ENCODE results near the gene PIK3CB. TPM values are rescaled to one million over a fixed set of nuclear protein-coding genes. Genes with fewer than 3 reads are reported as not detected.

Gene PIK3CB
- total RNA-seq, 1 experiment from 2014 or later: 8.3 TPM

DNA sequence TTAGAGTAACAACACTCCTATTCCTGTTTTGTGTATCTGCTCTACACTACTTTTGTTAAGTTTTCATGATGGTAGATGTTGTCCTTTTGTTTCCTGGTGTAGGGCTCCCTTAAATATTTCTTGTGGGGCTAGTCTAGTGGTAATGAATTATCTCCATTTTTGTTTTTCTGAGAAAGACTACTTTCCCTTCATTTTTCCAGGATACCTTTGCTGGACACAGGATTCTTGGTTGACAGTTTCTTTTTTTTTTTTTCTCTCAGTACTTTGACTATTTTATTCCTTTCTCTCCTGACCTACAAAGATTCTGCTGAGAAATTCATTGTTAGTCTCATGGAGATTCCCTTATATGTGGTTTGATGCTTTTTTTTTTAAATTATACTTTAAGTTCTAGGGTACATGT, 188.2 kb downstream of the PIK3CB start:
- Histone ChIP-seq H3K27ac (ENCODE audit: low read length) (no peak overlapping the region), H3K4me1 (ENCODE audit: insufficient read depth, low read length) (no peaks in the 10 kb centered on the region), H2AFZ (ENCODE audit: low read length) (no peak overlapping the region), H3K79me2 (ENCODE audit: low read length) (no peaks in the 10 kb centered on the region), H3K9me2 (replicated peaks; ENCODE audit: low read length) (no peaks in the 10 kb centered on the region), H3K4me2 (ENCODE audit: low read length) (no peak overlapping the region), H3K4me3 (ENCODE audit: low read length) (no peak overlapping the region), H3K36me3 (ENCODE audit: low read depth, low read length) (peaks cover 13% of the 10 kb centered on the region), H4K20me1 (ENCODE audit: low read length) (no peaks in the 10 kb centered on the region), H3K9ac (ENCODE audit: low read length) (no peak overlapping the region), H3K27me3 (ENCODE audit: low read length) (no peaks in the 10 kb centered on the region), H3K9me3 (ENCODE audit: low read length) (no peaks in the 10 kb centered on the region), H3F3A (ENCODE audit: low read length, unreplicated experiment) (no peaks in the 10 kb centered on the region)
- ATAC-seq (no peak), DNase-seq (no peak)
- intact Hi-C loops (cut with micrococcal nuclease): no loop called here
- BruUV-seq (replicated peaks): no TSS peak
- TF ChIP-seq EZH2phosphoT487 (IDR thresholded peaks at IDR 0.05; ENCODE audit: borderline replicate concordance, low read length): no peak
- ChIA-PET CTCF (no interaction called here), POLR2A (ENCODE audit: unreplicated experiment) (no interaction called here)

- no peaks in the 10 kb centered on the region for H3F3A ChIP-seq (ENCODE audit: low read length, unreplicated experiment)
- no peaks in the 10 kb centered on the region for H3K79me2 ChIP-seq (ENCODE audit: low read length)
- H4K20me1 ChIP-seq (ENCODE audit: low read length): no peaks in the 10 kb centered on the region
- no peak for DNase-seq
- no TSS peak for BruUV-seq (replicated peaks)
- no peak overlapping the region for H3K4me3 ChIP-seq (ENCODE audit: low read length)
- no peak overlapping the region for H2AFZ ChIP-seq (ENCODE audit: low read length)
- intact Hi-C loops (cut with micrococcal nuclease): no loop called here
- POLR2A ChIA-PET (ENCODE audit: unreplicated experiment): no interaction called here
- no peak overlapping the region for H3K27ac ChIP-seq (ENCODE audit: low read length)
- TF ChIP-seq EZH2phosphoT487 (IDR thresholded peaks at IDR 0.05; ENCODE audit: borderline replicate concordance, low read length) (no peak), EZH2 (IDR thresholded peaks at IDR 0.05; ENCODE audit: low read length, unreplicated experiment) (no peak)
- TF ChIP-seq, protein P1, sequence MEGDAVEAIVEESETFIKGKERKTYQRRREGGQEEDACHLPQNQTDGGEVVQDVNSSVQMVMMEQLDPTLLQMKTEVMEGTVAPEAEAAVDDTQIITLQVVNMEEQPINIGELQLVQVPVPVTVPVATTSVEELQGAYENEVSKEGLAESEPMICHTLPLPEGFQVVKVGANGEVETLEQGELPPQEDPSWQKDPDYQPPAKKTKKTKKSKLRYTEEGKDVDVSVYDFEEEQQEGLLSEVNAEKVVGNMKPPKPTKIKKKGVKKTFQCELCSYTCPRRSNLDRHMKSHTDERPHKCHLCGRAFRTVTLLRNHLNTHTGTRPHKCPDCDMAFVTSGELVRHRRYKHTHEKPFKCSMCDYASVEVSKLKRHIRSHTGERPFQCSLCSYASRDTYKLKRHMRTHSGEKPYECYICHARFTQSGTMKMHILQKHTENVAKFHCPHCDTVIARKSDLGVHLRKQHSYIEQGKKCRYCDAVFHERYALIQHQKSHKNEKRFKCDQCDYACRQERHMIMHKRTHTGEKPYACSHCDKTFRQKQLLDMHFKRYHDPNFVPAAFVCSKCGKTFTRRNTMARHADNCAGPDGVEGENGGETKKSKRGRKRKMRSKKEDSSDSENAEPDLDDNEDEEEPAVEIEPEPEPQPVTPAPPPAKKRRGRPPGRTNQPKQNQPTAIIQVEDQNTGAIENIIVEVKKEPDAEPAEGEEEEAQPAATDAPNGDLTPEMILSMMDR (conservative IDR thresholded peaks at IDR 0.05; ENCODE audit: low read depth, low read length): no peak
- no peaks in the 10 kb centered on the region for H3K4me1 ChIP-seq (ENCODE audit: insufficient read depth, low read length)
- no peaks in the 10 kb centered on the region for H3K9me2 ChIP-seq (replicated peaks; ENCODE audit: low read length)
- H3K9me3 ChIP-seq (ENCODE audit: low read length): no peaks in the 10 kb centered on the region
- H3K4me2 ChIP-seq (ENCODE audit: low read length): no peak overlapping the region
- CTCF ChIA-PET: no interaction called here
- no peaks in the 10 kb centered on the region for H3K27me3 ChIP-seq (ENCODE audit: low read length)
- ATAC-seq: no peak
- H3K36me3 ChIP-seq (ENCODE audit: low read depth, low read length): peaks cover 13% of the 10 kb centered on the region
- no peak overlapping the region for H3K9ac ChIP-seq (ENCODE audit: low read length)
Observed at GRCh38 chr3:138646008-138646407, 188.7 kb downstream of the PIK3CB start.

DNA sequence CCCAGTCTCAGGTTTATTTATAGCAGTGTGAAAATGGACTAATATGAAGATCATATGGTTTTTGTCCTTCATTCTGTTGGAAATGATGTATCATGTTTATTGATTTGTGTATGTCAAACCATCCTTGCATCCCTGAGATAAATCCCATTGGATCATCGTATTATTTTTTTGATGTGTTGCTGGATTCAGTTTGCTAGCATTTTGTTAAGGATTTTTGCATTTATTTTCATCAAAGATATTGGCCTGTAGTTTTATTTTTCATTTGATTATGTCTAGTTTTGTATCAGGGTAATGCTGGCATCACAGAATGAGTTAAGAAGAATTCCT, 191.8 kb downstream of the PIK3CB start:
- H3K9me2 ChIP-seq (replicated peaks; ENCODE audit: low read length): no peaks in the 10 kb centered on the region
- H3K4me3 ChIP-seq (ENCODE audit: low read length): no peak overlapping the region
- no TSS peak for BruUV-seq (replicated peaks)
- H3K4me1 ChIP-seq (ENCODE audit: insufficient read depth, low read length): no peaks in the 10 kb centered on the region
- no peak for ATAC-seq
- no peak for DNase-seq
- no peak overlapping the region for H2AFZ ChIP-seq (ENCODE audit: low read length)
- no peak overlapping the region for H3K9ac ChIP-seq (ENCODE audit: low read length)
- H3K4me2 ChIP-seq (ENCODE audit: low read length): no peak overlapping the region
- TF ChIP-seq EZH2phosphoT487 (IDR thresholded peaks at IDR 0.05; ENCODE audit: borderline replicate concordance, low read length): no peak
- no peak for TF ChIP-seq EZH2 (IDR thresholded peaks at IDR 0.05; ENCODE audit: low read length, unreplicated experiment)
- TF ChIP-seq, protein P1 (conservative IDR thresholded peaks at IDR 0.05; ENCODE audit: low read depth, low read length): no peak
- POLR2A ChIA-PET (ENCODE audit: unreplicated experiment): no interaction called here
- no peaks in the 10 kb centered on the region for H3K79me2 ChIP-seq (ENCODE audit: low read length)
- no peaks in the 10 kb centered on the region for H3F3A ChIP-seq (ENCODE audit: low read length, unreplicated experiment)
- H4K20me1 ChIP-seq (ENCODE audit: low read length): no peaks in the 10 kb centered on the region
- no peaks in the 10 kb centered on the region for H3K9me3 ChIP-seq (ENCODE audit: low read length)
- intact Hi-C loops (cut with micrococcal nuclease): no loop called here
- H3K27me3 ChIP-seq (ENCODE audit: low read length): no peaks in the 10 kb centered on the region
- H3K36me3 ChIP-seq (ENCODE audit: low read depth, low read length): no peaks in the 10 kb centered on the region
- no peak overlapping the region for H3K27ac ChIP-seq (ENCODE audit: low read length)
- CTCF ChIA-PET: no interaction called here

Data from PC-3 (cell line).